ENCODE data around the gene FCRL1.

Gene FCRL1, protein sequence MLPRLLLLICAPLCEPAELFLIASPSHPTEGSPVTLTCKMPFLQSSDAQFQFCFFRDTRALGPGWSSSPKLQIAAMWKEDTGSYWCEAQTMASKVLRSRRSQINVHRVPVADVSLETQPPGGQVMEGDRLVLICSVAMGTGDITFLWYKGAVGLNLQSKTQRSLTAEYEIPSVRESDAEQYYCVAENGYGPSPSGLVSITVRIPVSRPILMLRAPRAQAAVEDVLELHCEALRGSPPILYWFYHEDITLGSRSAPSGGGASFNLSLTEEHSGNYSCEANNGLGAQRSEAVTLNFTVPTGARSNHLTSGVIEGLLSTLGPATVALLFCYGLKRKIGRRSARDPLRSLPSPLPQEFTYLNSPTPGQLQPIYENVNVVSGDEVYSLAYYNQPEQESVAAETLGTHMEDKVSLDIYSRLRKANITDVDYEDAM

DNA sequence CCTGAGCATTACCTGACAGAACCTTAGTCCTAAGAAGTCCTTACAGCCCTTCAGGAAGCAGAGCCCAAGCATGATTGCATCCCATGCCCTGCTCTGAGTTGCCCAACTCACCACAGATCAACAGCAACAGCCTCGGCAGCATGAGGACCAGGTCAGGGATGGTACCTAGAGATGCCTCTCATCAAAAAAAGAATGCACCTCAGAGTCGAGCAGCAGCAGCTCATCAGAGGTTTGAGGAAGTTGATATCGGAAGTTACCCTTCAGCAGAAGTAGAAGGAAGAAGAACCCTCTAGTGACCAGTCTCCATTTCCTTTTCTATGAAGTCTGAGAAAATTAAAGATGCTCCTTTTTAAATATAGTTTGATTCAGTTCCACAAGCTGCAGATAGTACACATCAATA is at the start of gene FCRL1:
TSS of gene FCRL1 (minus strand) at position 225 of the 400 bp plus-strand sequence. CDS start at position 142, 83 bp downstream.
- no peak for DNase-seq

DNA sequence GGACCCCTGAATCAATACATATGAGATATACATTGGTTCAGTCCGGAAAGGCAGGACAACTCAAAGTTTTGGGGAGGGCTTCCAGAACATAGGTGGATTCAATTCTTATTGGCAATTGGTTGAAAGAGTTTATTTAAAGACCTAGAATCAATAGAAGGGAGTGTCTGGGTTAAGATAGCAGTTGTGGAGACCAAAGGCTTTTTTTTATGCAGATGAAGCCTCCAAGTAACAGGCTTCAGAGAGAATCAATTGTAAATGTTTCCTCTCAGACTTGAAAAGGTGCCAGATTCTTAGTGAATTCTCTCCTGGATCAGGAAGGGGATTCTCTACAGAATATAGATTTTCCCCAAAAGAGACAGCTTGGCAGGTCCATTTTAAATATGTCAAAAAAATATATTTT is 48.7 kb upstream of the FCRL1 start:
- DNase-seq, result no peak

DNA sequence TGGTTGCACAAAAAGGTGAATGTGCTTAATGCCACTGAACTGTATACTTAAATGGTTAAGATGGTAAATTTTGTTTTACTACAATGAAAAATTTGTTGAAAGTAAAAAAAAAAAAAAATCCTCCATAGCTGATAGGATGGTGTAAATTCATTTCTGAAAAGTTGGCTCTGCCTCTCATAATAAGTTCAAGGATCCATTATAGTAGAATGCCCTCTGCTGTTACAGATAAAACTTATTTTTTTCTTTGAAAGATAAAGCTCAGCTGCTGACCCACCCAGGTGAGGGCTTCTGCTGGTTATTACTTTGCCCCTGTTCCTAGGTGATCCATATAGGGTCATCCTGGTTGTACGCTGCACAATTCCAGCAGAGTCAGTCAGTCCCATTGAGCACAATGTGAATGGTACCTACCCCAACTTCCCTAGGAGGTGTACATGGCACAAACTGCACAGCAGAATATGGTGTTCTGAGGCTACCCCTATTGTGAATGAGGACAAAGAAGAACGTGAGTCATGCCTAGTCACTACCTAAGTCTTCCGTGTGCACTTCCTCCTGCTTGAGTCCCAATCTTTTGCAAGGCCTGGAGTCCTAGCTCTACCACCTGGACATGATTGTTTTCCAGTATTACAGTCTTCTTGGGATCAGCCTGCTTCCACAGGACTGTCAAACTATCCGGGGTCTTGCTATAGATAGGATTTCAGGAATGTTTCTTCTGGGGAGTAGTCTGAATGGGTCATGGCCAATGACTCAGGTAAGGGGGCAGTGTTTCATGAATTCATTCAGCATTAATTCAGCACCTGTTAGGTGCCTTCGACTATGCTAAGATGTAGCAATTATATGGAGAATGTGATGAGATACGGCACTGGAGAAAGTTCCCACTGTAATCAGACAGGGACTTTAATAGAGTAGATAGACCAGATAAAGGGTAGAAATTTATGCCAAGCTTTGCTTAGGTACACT is 42.5 kb upstream of the FCRL1 start:
- no peak for DNase-seq

DNA sequence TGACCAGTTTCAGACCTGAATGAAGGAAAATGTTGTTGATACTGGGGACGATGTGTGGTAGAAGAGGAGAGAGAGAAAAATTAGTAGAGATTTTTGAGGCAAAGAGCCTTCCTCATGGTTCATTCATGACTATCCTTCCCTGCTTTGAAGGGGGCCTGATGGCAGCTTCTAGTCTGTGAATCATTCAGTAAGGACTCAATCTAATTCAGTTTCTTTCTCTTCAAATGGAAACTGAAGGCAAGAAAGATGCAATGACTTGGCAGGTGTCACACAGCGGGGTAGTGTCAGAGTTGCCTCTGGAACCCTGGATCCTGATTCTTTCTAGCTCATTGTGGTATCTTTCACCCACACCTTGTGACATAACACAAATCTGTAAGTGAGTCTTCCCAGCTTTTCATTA is 36.6 kb upstream of the FCRL1 start:
- DNase-seq, result no peak

DNA sequence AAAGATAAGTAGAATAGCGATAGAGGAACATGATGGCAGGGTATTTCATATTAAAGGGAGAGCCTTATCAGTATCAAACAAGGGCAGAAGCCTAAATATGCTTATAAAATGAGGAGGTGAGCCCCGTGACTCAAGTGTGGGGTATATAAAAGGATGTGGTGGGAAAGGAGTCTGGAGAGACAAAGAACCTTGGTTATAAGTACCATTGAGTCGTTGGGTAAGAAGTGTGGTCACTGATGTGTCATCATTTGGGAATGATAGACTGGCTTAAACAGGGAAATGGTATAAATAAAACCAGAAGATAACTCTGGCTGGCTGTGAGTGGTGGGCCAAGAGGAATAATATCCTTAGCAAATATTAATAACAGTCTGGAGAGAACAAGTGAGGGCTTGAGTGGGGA is 32.6 kb upstream of the FCRL1 start:
- DNase-seq, result no peak

DNA sequence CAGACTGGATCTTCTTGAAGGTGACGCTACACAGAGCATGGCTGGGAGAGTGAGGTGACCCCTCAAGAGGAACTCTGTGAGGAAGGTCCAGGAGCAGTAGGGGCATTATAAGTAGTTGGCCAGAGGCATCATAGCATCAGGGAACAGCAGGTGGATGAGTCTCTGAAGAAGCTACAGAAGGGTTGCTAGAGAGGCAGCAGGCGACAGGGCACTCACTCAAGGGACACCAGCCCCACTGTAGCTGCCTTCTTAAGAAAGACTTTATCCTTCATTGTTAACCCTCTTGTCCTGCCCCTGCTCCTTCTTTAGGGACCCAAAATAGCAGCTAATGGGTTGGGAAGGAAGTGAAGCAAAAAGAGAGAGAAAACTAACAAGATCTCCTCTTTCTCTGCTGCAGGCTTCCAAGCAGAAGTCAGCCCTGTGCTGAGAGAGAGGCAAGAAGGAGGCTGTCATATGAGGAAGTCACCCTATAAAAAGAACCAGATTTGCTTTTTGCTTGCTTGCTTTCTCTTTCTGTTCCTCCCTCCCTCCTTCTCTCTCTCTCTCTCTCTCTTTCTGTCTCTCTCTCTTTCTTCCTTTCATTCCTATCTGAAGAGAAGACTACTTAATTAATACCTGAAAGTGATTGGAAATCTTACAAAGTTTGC is 29.4 kb upstream of the FCRL1 start:
- DNase-seq, result no peak

DNA sequence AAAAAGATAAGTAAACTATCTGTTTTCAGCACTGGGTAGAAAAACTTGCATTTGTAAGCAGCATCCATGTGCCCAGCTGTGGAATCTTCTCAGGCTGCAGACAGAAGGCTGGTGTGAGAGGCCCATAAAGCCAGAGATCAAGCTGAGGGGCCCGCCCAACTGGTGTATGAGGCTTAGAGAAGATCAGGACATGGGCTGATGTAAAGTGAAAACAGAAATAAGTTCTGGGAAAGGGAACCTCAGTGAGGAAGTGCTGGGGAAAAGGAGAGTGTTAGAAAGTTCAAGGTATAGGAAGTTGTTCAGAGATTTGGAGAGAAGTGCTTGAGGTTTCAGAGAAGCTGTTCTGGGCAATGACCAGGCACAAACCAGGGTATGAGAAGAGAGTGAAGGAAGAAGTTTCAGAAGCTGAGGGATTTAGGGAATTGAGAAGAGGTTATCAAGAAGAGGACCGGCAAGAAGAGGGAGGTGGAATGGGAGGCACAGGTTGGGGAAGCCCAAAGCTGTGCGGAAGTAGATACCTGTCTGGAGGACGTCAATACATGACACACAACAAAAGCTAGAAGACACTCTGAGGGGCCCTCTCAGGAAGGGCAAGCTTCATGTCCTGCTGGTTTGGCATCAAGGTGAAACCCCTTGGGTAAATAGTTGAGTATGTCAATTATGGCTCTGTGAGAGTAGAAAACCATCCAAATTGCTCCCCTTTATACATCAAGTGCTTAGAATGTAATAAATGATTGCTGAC is 24.3 kb upstream of the FCRL1 start:
- no peak for DNase-seq

DNA sequence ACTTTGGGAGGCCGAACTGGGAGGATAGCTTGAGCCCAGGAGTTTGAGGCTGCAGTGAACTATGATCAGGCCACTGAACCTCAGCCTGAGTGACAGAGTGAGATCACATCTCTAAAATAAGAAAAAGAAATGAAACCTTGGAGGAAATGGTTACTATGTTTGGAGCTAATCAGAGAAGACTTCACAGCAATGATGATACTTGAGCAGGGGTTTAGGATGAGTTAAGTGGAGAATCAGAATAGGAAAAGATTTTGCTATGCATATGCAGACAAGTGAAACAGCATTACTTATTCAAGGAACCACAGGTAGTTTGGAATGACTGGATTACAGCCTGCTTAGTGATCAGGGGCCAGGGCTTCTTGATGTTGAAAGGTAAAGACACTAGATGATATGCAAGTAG is 23.0 kb upstream of the FCRL1 start:
- DNase-seq, result no peak

DNA sequence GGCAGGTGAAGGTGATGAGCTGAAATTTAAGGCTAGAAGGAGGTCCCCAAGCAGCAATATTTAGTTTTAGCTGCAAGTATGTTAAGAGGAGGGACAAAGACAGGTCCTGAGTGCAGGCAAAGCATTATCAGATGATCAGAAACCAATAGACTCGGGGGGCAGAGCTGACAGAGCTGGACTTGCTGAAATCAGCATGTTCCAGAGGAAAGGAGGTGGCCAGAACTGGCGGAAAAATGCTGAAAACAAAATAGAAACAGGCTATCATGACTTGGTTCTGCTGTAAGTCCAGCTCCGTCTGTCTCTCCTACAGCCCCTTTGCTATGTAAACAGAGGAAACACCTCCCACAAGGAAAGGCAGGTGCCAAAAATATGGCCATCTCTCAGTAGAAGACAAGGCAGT is 21.8 kb upstream of the FCRL1 start, which contains the start of gene CD5L:
TSS of gene CD5L (minus strand) at position 101 of the 400 bp plus-strand sequence. CDS start 107 bp downstream, outside the sequence.
- DNase-seq, result no peak

DNA sequence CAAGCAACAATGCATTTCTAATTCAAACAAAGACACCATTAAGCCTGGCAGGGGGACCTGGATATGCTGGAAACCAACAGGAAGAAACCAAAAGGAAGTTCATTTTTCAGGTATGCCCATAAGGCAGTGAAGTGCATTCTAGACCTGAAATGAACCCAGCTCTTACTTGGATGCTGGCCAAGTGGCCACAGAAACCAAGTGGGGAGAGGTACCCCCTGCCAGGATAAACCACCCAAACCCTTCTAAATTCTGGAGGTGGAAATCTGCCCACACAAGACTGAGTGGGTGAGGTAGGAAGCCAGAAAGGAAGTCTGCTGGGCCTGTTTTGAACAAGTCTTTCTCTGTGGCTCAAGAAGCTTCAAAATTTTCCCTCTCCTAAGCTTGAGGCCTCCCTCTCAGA is 19.0 kb upstream of the FCRL1 start:
- no peak for DNase-seq

DNA sequence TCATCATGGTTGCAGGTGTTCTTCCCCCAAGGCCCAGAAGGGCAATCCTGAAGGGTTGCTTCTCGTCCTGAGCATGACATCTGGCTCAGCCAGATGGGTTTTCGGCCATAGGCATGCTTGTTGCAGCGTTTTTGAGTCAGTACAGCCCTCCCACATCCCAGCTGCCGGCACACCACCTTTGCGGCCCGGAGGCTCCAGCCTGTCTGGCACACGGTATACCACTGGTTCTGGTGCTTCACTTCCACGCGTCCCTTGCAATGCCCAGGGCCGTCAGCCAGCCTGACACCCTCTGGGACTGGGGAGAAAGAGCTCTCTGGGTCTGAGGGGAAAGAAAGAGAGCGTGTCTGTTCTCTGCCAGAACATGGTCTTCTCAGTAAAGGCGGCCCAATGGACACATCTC is 14.5 kb upstream of the FCRL1 start:
- DNase-seq, result no peak

DNA sequence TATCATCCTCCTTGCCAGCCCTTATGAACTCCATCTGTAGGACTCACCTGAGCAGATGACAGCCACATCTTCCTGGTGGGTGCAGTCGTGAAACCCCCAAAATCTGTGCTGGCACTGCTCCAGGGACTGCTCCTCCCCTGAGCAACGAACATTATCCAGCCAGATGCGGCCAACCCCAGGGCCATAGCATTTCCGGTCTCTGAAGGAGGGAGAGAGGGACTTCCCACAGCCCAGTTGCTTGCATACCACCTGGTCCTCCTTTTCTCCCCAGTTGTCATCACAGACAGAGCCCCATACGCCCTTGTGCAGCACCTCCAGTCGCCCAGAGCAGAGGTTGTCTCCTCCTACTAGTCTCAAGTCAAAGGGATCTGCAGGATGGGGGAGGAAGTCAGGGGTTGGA is 13.2 kb upstream of the FCRL1 start:
- no peak for DNase-seq

DNA sequence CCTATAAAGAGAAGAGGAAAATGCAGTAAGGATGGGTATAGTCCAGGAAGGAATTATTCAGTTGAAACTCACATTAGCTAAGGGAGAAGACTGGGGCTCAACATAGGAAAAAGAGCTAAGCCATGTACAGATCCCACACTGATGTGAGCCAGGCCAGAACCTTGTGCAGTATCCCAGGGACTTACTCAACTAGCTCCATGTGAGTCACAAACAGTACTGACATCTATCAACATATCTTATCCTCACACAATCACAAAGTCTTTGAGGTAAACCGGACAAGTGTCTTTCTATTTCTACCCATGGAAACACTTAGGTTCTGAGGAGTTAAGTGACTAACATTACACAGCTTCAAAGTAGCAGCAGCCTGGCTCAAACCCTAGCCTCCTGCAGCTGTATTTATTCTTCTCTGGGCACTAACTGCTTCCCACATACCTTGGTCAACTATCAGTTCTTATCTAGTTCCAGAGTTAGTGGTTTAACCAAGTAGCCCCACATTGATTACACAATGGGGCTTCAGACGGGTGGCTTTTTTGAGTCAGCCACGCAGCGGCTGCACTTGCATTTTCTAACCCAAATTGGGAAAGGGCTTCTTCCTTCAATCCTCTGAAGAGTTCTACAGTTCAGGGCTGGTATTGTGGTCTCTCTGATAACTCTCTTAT is 12.2 kb upstream of the FCRL1 start:
- no peak for DNase-seq

DNA sequence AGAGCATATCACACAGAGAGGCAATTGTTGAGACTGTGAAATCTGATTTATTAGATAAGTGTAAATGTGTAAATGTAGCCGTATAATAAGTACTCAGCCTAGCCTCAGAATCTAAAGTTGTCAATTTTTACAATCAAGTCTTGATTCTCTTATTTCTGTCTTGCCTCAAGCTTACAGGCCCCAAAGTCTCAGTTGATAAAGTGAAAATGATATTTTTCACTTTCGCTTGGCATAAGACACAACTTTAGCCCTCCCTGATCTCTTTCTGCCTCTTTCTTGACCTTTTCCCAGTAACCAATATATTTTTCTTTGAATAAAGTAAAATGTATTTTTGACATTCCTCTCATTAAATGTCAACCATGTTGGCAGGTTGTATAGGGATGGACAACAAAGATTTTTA is 11.0 kb upstream of the FCRL1 start:
- DNase-seq, result no peak

DNA sequence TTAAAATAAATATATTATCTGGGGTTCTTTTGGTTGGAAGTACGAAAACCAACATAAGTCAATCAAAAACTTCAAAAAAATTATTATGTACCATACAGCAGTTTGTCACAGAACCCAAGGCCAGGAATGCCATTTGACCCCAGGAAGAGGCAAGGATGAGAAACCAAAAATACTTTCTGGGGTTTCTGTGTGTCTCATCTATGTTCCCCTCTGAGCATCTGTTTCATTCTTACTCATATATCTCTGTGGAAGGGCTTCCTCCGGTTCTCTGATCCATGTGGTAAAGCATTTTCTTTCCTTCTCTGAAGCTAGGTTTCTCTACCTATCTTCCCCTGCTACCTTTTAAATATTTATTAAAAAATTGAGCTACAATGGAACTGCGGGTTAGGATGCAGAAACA is 9.8 kb upstream of the FCRL1 start:
- DNase-seq, result no peak

DNA sequence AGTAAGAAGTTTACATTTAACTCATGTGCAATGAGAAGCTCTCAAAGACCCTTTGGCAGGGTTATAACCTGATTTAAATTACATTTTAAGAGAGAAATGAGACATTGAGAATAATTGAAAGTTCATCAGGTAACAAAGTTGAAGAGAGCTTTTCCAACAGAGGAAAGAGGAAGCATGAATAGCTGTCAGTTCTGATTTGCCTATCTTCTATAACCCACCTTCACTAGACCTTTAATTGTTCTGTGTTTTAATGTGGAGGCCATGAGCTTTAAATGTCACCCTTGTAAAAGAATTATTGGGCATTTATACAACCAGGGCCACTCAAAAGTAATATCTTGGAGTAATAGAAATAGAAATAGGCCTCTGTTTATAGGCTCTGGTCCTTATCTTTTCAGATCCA is 9.3 kb upstream of the FCRL1 start:
- no peak for DNase-seq

DNA sequence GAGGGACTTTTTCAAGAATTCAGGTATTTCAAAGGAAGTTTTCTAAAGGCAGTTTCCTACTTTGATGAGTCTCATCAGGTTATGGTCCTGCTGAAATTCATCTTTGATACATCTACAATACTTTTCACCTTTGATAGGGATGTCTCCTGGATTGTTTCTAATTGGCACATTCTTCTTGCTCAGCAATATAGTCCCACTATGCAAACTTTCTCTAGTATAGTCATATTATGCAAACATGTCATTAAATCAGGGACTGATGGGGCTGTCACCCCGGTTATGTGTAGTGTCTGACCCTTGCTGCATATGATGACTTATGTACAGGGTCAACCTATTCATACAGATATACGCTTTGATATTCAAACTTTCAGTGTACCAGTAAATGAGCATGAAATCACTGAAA is 379 bp upstream of the FCRL1 start:
- no peak for DNase-seq

DNA sequence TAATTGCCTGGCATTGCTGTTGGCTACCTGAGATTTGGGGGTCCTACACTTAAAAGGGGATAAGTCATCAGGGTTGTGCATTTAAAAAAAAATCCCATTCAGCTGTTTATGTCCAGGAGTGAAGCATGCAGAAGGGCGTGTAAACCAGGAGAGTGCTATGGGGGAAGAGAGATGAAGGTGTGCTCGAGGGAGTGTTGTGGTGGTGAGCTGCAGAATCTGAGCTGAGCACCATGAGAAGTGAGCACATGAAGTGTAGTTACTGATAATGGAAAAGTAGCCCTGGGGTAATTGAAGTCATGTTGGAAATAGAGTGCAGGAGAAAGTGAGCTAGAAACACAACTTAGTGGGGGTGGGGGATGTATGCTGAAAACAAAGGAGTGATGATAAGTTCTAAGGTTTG is 705 bp downstream of the FCRL1 start:
- DNase-seq, result no peak

DNA sequence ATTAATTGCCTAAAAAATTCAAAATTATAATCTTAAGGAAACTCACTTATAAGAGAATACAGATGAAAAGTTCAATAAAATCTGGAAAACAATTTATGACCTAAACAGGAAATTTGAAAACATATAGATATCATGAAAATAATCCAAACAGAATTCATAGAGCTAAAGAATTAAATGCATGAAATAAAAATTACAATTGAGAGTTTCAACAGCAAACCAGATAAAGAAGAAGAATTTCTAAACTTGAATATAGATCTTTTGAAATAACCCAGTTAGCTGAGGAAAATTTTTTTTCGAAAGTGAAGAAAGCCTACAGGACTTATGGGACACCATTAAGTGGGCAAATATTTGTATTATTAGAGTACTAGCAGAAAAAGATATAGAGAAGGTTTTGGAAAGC is 6.7 kb downstream of the FCRL1 start:
- no peak for DNase-seq

DNA sequence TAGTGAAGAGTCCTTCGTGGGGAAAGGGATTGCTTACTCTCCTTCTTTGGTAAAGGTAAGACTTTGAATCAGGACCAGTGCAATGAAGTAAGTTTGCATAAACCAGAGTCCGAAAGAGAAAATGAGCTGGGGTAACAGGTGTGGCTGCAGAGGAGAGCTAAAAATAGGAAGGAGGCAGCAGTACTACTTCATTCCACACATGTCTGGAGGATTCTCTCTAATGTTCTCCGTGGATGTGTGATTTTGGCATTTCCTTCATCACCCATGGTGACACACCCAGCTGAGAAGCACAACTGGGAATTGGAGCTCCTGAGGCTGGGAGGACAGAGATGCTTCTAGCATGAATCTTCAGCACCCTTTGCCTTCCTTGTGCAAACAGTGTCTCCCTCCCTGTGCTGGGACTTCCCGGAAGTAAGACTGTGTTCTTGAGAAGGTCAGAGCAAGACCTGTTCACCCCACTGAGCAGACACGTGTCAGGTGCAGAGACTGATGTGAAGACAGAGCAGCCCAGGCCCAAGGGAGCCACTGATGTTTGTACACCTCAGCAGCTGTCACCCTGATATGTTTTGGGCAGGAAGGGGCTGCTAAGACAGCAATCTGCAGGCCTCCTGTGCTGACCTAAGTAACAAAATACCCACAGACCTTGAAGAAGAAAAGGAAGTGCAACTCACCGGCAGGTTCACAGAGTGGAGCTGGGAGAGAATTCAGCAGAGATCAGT is 13.3 kb downstream of the FCRL1 start:
- DNase-seq, result no peak

DNA sequence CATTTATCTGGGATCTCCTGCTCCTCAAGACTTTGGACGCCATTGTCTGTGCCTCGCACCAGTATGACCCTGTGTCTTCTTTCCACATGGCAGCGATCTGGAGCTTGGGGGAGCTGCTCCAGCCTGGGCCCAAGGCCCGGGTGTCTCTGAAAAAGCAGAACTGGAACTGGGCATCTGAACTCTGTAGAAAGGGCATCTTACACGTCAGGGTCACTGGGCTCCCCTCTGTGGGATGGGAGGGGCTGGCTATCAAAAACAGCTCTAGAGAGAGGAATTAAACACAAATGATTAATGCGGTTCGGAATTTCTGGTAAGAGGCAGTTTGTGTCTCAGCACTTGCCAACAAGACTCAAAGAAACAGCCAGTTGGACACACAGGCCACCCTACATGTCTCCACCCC is 16.1 kb downstream of the FCRL1 start:
- DNase-seq, result no peak

All from COR-L47 (cell line).